GM12891 (cell line): Measurements from ENCODE around the gene MGMT.

Source experiments
- PAX5 ChIP-seq: IDR thresholded peaks from 2 replicates; pipeline ENCODE4 v1.6.1; 2011; ENCODE audit warnings: low read length, moderate library complexity, mild to moderate bottlenecking; ENCODE audit not compliant: insufficient read depth, severe bottlenecking
- POLR2A ChIP-seq: IDR thresholded peaks from 2 replicates; pipeline ENCODE4 v1.6.1; 2011; ENCODE audit warnings: low read depth, low read length, control low read depth
- POLR2AphosphoS5 ChIP-seq: IDR thresholded peaks from 2 replicates; pipeline ENCODE4 v1.6.1; 2011; ENCODE audit warnings: low read depth, low read length, control low read depth
- SPI1 ChIP-seq: IDR thresholded peaks from 2 replicates; pipeline ENCODE4 v1.6.1; 2011; ENCODE audit warnings: low read depth, low read length, control low read depth
- TAF1 ChIP-seq: IDR thresholded peaks from 2 replicates; pipeline ENCODE4 v1.6.1; 2011; ENCODE audit warnings: low read depth, low read length, control low read depth

GRCh38 chr10:129494176-129494575, 27.1 kb downstream of the MGMT start:
- TF ChIP-seq POLR2AphosphoS5 = no peak
- no peak for TF ChIP-seq POLR2A
- no peak for TF ChIP-seq TAF1
- no peak for TF ChIP-seq SPI1
- TF ChIP-seq PAX5 = no peak
